ENCODE measurements around the gene CARS2.
"Not testable (repeated sequence)": the region's sequence is repeated elsewhere in the genome, so short reads cannot be mapped to it uniquely, and the experiment has no call there.

Gene CARS2

DNA sequence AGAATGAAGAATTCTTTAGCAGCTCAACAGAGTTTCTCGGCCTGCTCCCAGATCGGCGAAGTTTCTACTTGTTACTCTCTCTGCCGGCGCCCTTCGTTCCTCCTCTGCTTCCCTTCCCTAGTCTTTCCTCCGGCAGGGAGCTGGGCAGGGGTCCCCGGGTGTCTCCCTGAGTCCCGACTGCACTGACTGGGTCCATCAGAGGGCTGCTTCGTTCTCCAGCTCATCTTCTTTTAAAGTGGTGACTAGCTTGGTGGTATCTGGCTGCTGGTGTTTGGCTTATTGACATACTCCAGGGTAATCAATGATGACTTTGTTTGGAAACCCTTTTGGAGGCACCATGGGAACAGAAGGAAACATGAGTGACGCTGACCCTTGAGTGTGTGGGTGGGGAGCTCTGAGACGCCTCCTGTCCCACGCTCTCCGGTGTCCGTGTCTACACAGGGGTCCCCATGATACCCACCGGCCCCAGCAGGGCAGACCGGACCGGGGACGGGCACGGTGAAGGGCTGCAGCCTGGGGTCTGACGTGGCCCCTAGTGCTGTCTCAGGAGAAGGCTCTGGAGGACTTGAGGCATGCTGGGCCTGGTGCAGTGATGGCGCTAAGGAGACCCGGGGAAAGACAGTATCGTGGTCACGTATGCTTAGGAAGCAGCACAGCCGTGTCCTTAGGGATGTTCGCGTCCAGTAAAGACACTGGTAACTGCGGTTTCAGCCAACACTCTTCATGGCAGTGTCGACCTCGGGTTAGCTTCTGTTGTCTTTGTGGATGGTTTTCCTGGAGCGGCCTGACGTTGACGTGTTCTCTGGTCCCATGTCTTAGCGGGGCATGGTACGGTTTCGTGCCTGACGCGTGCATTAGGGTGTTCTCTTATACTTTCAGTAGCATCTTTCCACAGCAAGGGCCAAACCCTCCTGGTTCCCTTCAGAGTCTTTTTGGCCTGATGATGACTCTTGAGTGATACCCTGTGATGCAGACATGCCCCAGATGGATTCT, 66.8 kb downstream of the CARS2 start:
- H3K9ac ChIP-seq (ENCODE audit: low read depth in 1 of 2, low read length in 2 of 2) = no peak overlapping the region
- H3K36me3 ChIP-seq (ENCODE audit: control insufficient read depth in 2 of 2, insufficient read depth in 2 of 2, low read length in 2 of 2) = peaks cover 77% of the 10 kb centered on the region in 2 donors
- H3K27me3 ChIP-seq (ENCODE audit: control insufficient read depth in 2 of 2, insufficient read depth in 2 of 2, low read length in 2 of 2) = no peaks in the 10 kb centered on the region
- H3K4me1 ChIP-seq (ENCODE audit: control insufficient read depth in 2 of 2, insufficient read depth in 2 of 2, low read length in 2 of 2) = no peaks in the 10 kb centered on the region
- H3K4me3 ChIP-seq (ENCODE audit: low read length in 2 of 2) = no peak overlapping the region
- no peak overlapping the region for H3K27ac ChIP-seq (ENCODE audit: low read depth in 2 of 2, low read length in 2 of 2)
- no peaks in the 10 kb centered on the region for H3K9me3 ChIP-seq (ENCODE audit: control insufficient read depth in 2 of 2, low read length in 2 of 2)

- no peaks in the 10 kb centered on the region for H3K4me1 ChIP-seq (ENCODE audit: control insufficient read depth in 2 of 2, insufficient read depth in 2 of 2, low read length in 2 of 2)
- no peaks in the 10 kb centered on the region for H3K27me3 ChIP-seq (ENCODE audit: control insufficient read depth in 2 of 2, insufficient read depth in 2 of 2, low read length in 2 of 2)
- H3K9me3 ChIP-seq (ENCODE audit: control insufficient read depth in 2 of 2, low read length in 2 of 2) = no peaks in the 10 kb centered on the region
- H3K27ac ChIP-seq (ENCODE audit: low read depth in 2 of 2, low read length in 2 of 2) = no peak overlapping the region
- H3K4me3 ChIP-seq (ENCODE audit: low read length in 2 of 2) = no peak overlapping the region
- no peak overlapping the region for H3K9ac ChIP-seq (ENCODE audit: low read depth in 1 of 2, low read length in 2 of 2)
- H3K36me3 ChIP-seq (ENCODE audit: control insufficient read depth in 2 of 2, insufficient read depth in 2 of 2, low read length in 2 of 2) = peaks cover 70 to 74% of the 10 kb centered on the region in 2 donors
Measured at GRCh38 chr13:110638257-110638656, 67.7 kb downstream of the CARS2 start.

DNA sequence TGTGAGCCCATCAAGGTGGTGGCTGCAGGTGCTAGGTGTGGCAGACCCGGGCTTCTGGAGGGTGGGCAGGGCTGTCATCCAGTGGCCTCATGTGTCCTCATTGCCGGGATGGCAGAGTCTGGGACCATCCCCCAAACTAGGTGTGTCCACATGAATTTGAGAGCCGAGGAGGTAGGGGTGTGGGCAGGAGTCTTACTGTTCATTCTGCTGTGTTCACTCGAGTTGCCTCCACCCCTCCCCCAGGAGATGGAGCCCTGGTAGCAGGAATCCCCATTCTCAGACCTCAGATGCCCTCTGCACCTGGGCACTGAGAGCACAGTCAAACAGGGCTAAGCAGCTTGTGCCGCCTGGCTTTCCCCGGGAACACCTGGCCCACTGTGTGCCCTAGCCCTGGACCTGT, 68.2 kb downstream of the CARS2 start:
- Histone ChIP-seq H3K9ac (ENCODE audit: low read depth in 1 of 2, low read length in 2 of 2) (no peak overlapping the region), H3K4me3 (ENCODE audit: low read length in 2 of 2) (no peak overlapping the region), H3K27me3 (ENCODE audit: control insufficient read depth in 2 of 2, insufficient read depth in 2 of 2, low read length in 2 of 2) (no peaks in the 10 kb centered on the region), H3K36me3 (ENCODE audit: control insufficient read depth in 2 of 2, insufficient read depth in 2 of 2, low read length in 2 of 2) (peaks cover 70 to 71% of the 10 kb centered on the region in 2 donors), H3K27ac (ENCODE audit: low read depth in 2 of 2, low read length in 2 of 2) (no peak overlapping the region), H3K9me3 (ENCODE audit: control insufficient read depth in 2 of 2, low read length in 2 of 2) (no peaks in the 10 kb centered on the region), H3K4me1 (ENCODE audit: control insufficient read depth in 2 of 2, insufficient read depth in 2 of 2, low read length in 2 of 2) (no peaks in the 10 kb centered on the region)

- Histone ChIP-seq H3K9ac (ENCODE audit: low read depth in 1 of 2, low read length in 2 of 2) (no peak overlapping the region), H3K27me3 (ENCODE audit: control insufficient read depth in 2 of 2, insufficient read depth in 2 of 2, low read length in 2 of 2) (no peaks in the 10 kb centered on the region), H3K4me1 (ENCODE audit: control insufficient read depth in 2 of 2, insufficient read depth in 2 of 2, low read length in 2 of 2) (no peaks in the 10 kb centered on the region), H3K9me3 (ENCODE audit: control insufficient read depth in 2 of 2, low read length in 2 of 2) (no peaks in the 10 kb centered on the region), H3K4me3 (ENCODE audit: low read length in 2 of 2) (no peak overlapping the region), H3K27ac (ENCODE audit: low read depth in 2 of 2, low read length in 2 of 2) (no peak overlapping the region), H3K36me3 (ENCODE audit: control insufficient read depth in 2 of 2, insufficient read depth in 2 of 2, low read length in 2 of 2) (peaks cover 67 to 68% of the 10 kb centered on the region in 2 donors)
Measured at GRCh38 chr13:110637275-110637674, 68.6 kb downstream of the CARS2 start.

- no peaks in the 10 kb centered on the region for H3K27me3 ChIP-seq (ENCODE audit: control insufficient read depth in 2 of 2, insufficient read depth in 2 of 2, low read length in 2 of 2)
- no peaks in the 10 kb centered on the region for H3K4me1 ChIP-seq (ENCODE audit: control insufficient read depth in 2 of 2, insufficient read depth in 2 of 2, low read length in 2 of 2)
- H3K9me3 ChIP-seq (ENCODE audit: control insufficient read depth in 2 of 2, low read length in 2 of 2) = no peaks in the 10 kb centered on the region
- H3K36me3 ChIP-seq (ENCODE audit: control insufficient read depth in 2 of 2, insufficient read depth in 2 of 2, low read length in 2 of 2) = peaks cover 65 to 67% of the 10 kb centered on the region in 2 donors
- no peak overlapping the region for H3K27ac ChIP-seq (ENCODE audit: low read depth in 2 of 2, low read length in 2 of 2)
- H3K9ac ChIP-seq (ENCODE audit: low read depth in 1 of 2, low read length in 2 of 2) = no peak overlapping the region
- no peak overlapping the region for H3K4me3 ChIP-seq (ENCODE audit: low read length in 2 of 2)
Measured at GRCh38 chr13:110636701-110637201, 69.2 kb downstream of the CARS2 start.

DNA sequence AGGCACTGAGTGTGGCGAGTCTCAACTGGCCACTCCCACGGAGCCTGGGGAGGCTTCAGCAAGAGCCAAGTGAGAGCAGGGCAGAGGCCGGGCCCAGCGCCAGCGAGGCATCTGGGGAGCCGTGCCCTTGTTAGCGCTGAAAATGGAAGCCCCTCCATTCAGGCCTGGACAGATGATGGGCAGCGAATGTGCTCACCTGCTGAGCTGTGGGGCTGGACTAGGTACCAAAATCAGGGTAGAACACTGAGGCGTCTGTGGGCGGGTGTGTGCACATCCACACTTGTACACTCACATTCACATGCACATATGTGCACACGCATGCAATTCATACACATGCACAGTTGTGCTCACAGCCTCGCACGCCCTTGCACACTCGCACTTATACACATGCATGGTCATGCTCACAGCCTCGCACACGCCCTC, 69.9 kb downstream of the CARS2 start:
- H3K9ac ChIP-seq (ENCODE audit: low read depth in 1 of 2, low read length in 2 of 2) = no peak overlapping the region
- H3K4me3 ChIP-seq (ENCODE audit: low read length in 2 of 2) = no peak overlapping the region
- no peak overlapping the region for H3K27ac ChIP-seq (ENCODE audit: low read depth in 2 of 2, low read length in 2 of 2)
- H3K27me3 ChIP-seq (ENCODE audit: control insufficient read depth in 2 of 2, insufficient read depth in 2 of 2, low read length in 2 of 2) = no peaks in the 10 kb centered on the region
- H3K9me3 ChIP-seq (ENCODE audit: control insufficient read depth in 2 of 2, low read length in 2 of 2) = no peaks in the 10 kb centered on the region
- H3K36me3 ChIP-seq (ENCODE audit: control insufficient read depth in 2 of 2, insufficient read depth in 2 of 2, low read length in 2 of 2) = peaks cover 59 to 68% of the 10 kb centered on the region in 2 donors
- no peaks in the 10 kb centered on the region for H3K4me1 ChIP-seq (ENCODE audit: control insufficient read depth in 2 of 2, insufficient read depth in 2 of 2, low read length in 2 of 2)

DNA sequence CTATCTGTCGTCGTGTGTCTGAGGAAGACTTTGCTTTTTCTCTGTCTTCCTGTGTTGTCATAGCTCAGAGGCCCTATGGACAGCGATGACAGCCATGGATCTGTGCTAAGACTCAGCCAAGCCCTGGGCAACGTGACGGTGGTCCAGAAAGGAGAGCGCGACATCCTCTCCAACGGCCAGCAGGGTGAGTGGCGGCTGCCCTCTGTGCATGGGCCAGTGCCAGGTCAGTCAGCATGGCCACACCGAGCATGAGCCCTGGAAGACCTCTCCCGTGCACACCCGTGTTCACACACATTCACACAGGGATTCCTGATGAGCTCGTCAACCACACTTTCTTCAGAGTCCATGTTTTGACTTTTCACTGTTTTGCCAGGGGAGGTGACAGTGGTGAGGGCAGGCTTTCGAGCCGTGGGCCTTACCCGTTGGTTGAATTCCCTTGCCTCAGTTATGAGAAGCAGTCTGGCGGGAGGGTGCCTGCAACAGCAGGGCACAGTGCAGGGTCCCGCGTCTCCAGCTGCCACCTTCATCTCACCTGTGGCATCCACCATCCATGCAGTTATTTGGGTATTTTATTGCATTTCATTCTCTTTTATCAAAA, 70.4 kb downstream of the CARS2 start:
- Histone ChIP-seq H3K27me3 (ENCODE audit: control insufficient read depth in 2 of 2, insufficient read depth in 2 of 2, low read length in 2 of 2) (no peaks in the 10 kb centered on the region), H3K9me3 (ENCODE audit: control insufficient read depth in 2 of 2, low read length in 2 of 2) (no peaks in the 10 kb centered on the region), H3K27ac (ENCODE audit: low read depth in 2 of 2, low read length in 2 of 2) (no peak overlapping the region), H3K9ac (ENCODE audit: low read depth in 1 of 2, low read length in 2 of 2) (no peak overlapping the region), H3K4me1 (ENCODE audit: control insufficient read depth in 2 of 2, insufficient read depth in 2 of 2, low read length in 2 of 2) (no peaks in the 10 kb centered on the region), H3K36me3 (ENCODE audit: control insufficient read depth in 2 of 2, insufficient read depth in 2 of 2, low read length in 2 of 2) (peaks cover 63 to 67% of the 10 kb centered on the region in 2 donors), H3K4me3 (ENCODE audit: low read length in 2 of 2) (no peak overlapping the region)

DNA sequence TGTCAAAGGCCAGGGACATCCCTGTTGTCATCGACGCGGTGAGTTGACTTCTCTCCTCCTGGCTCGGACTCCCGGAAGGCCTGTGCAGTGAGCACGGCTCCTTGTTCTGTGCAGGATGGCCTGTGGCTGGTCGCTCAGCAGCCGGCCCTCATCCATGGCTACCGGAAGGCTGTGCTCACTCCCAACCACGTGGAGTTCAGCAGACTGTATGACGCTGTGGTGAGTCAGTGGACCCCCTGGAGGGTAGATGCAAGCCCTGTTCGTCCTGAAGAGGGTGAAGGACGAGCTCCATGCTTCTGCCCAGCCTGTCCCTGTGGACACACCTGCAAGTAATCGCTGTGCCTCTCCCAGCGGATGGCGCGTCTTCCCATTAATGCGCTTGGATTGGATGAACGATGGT, 71.4 kb downstream of the CARS2 start:
- Histone ChIP-seq H3K36me3 (ENCODE audit: control insufficient read depth in 2 of 2, insufficient read depth in 2 of 2, low read length in 2 of 2) (peaks cover 61 to 64% of the 10 kb centered on the region in 2 donors), H3K9me3 (ENCODE audit: control insufficient read depth in 2 of 2, low read length in 2 of 2) (no peaks in the 10 kb centered on the region), H3K9ac (ENCODE audit: low read depth in 1 of 2, low read length in 2 of 2) (no peak overlapping the region), H3K4me1 (ENCODE audit: control insufficient read depth in 2 of 2, insufficient read depth in 2 of 2, low read length in 2 of 2) (no peaks in the 10 kb centered on the region), H3K27ac (ENCODE audit: low read depth in 2 of 2, low read length in 2 of 2) (no peak overlapping the region), H3K4me3 (ENCODE audit: low read length in 2 of 2) (no peak overlapping the region), H3K27me3 (ENCODE audit: control insufficient read depth in 2 of 2, insufficient read depth in 2 of 2, low read length in 2 of 2) (no peaks in the 10 kb centered on the region)

GRCh38 chr13:110633776-110634175, 72.1 kb downstream of the CARS2 start:
- H3K4me3 ChIP-seq (ENCODE audit: low read length in 2 of 2) = no peak overlapping the region
- H3K36me3 ChIP-seq (ENCODE audit: control insufficient read depth in 2 of 2, insufficient read depth in 2 of 2, low read length in 2 of 2) = peaks cover 61 to 63% of the 10 kb centered on the region in 2 donors
- H3K27ac ChIP-seq (ENCODE audit: low read depth in 2 of 2, low read length in 2 of 2) = no peak overlapping the region
- H3K9me3 ChIP-seq (ENCODE audit: control insufficient read depth in 2 of 2, low read length in 2 of 2) = no peaks in the 10 kb centered on the region
- H3K27me3 ChIP-seq (ENCODE audit: control insufficient read depth in 2 of 2, insufficient read depth in 2 of 2, low read length in 2 of 2) = no peaks in the 10 kb centered on the region
- H3K4me1 ChIP-seq (ENCODE audit: control insufficient read depth in 2 of 2, insufficient read depth in 2 of 2, low read length in 2 of 2) = no peaks in the 10 kb centered on the region
- no peak overlapping the region for H3K9ac ChIP-seq (ENCODE audit: low read depth in 1 of 2, low read length in 2 of 2)

GRCh38 chr13:110632255-110632654, 73.7 kb downstream of the CARS2 start:
- H3K4me1 ChIP-seq (ENCODE audit: control insufficient read depth in 2 of 2, insufficient read depth in 2 of 2, low read length in 2 of 2); H3K9me3 ChIP-seq (ENCODE audit: control insufficient read depth in 2 of 2, low read length in 2 of 2); H3K27me3 ChIP-seq (ENCODE audit: control insufficient read depth in 2 of 2, insufficient read depth in 2 of 2, low read length in 2 of 2); H3K4me3 ChIP-seq (ENCODE audit: low read length in 2 of 2); H3K9ac ChIP-seq (ENCODE audit: low read depth in 1 of 2, low read length in 2 of 2); H3K27ac ChIP-seq (ENCODE audit: low read depth in 2 of 2, low read length in 2 of 2): not testable (repeated sequence)
- H3K36me3 ChIP-seq (ENCODE audit: control insufficient read depth in 2 of 2, insufficient read depth in 2 of 2, low read length in 2 of 2) = peaks cover 63 to 66% of the 10 kb centered on the region in 2 donors
